B cell (primary cell): ENCODE results near the gene RHOT1. TPM values are rescaled to one million over a fixed set of nuclear protein-coding genes. Genes with fewer than 3 reads are reported as not detected.

Experiments used
- ATAC-seq: fragments of 200-7000 bp; cut with Tn5 transposase; one replicate; pipeline ENCODE4 v1.10.0; 2021; ENCODE audit warnings: low read depth, mild to moderate bottlenecking, moderate number of reproducible peaks, moderate library complexity
- CTCF ChIA-PET: fragments of 350-600 bp; sonication (Branson Sonifier 250); formaldehyde crosslinking; loops from one replicate; lab custom pipeline; 2021; ENCODE audit warnings: antibody characterized with exemption, inconsistent platforms; lab: Charles Lee
- POLR2A ChIA-PET: fragments of 350-600 bp; sonication (Branson Sonifier 250); formaldehyde crosslinking; loops from one replicate; lab custom pipeline; 2021; ENCODE audit warnings: antibody characterized with exemption; lab: Charles Lee
- DNase-seq: peaks from one replicate; pipeline ENCODE4 v3.0.0; 2013
- H2AFZ ChIP-seq: 2 replicates; pipeline ENCODE4 v1.6.1; 2012; ENCODE audit warnings: mild to moderate bottlenecking, low read depth, low read length; ENCODE audit not compliant: insufficient read depth, poor library complexity, severe bottlenecking
- H3K27ac ChIP-seq, 2 donors: 1 replicate in 1 of 2; 2 replicates in 1 of 2; pipeline ENCODE4 v1.5.1; 2012 to 2013; ENCODE audit warnings: low read length in 2 of 2, mild to moderate bottlenecking in 2 of 2, moderate library complexity in 1 of 2
- H3K27me3 ChIP-seq, 4 experiments: fragments of 200-600 bp in 1 of 4; sonication (generic) in 1 of 4; replicated peaks in 1 of 4; 1 replicate in 2 of 4; 2 replicates in 2 of 4; pipeline versions ENCODE4 v1.6.1 to v1.7.0; 2013 to 2016; ENCODE audit warnings: low read length in 3 of 4, mild to moderate bottlenecking in 2 of 4, mixed read lengths in 1 of 4, moderate library complexity in 1 of 4; ENCODE audit not compliant: insufficient read depth in 4 of 4, control insufficient read depth in 3 of 4; ENCODE audit errors: control extremely low read depth in 1 of 4
- H3K36me3 ChIP-seq, 2 experiments: replicated peaks in 1 of 2; 1 replicate in 1 of 2; 2 replicates in 1 of 2; pipeline versions ENCODE4 v1.6.1 to v1.7.1; 2013; ENCODE audit warnings: low read length in 1 of 2; ENCODE audit not compliant: insufficient read depth in 2 of 2, control insufficient read depth in 1 of 2; ENCODE audit errors: control extremely low read depth in 1 of 2, extremely low read depth in 1 of 2
- H3K4me1 ChIP-seq, 2 donors: fragments of 200-600 bp in 1 of 2; sonication (generic) in 1 of 2; 1 replicate in 1 of 2; 2 replicates in 1 of 2; pipeline versions ENCODE4 v1.5.1 to v1.6.1; 2013 to 2017; ENCODE audit warnings: low read length in 2 of 2; ENCODE audit not compliant: control insufficient read depth in 2 of 2, insufficient read depth in 2 of 2
- H3K4me2 ChIP-seq: replicated peaks from 2 replicates; pipeline ENCODE3; 2012; ENCODE audit warnings: mild to moderate bottlenecking, low read depth, low read length; ENCODE audit not compliant: poor library complexity, severe bottlenecking
- H3K4me3 ChIP-seq, 5 experiments: fragments of 200-600 bp in 1 of 5; sonication (generic) in 1 of 5; 1 replicate in 3 of 5; 2 replicates in 2 of 5; pipeline versions ENCODE4 v1.5.1 to v1.7.0; 2011 to 2016; ENCODE audit warnings: low read length in 4 of 5, mild to moderate bottlenecking in 4 of 5, low read depth in 2 of 5, control low read depth in 1 of 5, moderate library complexity in 1 of 5; ENCODE audit not compliant: insufficient read depth in 1 of 5; ENCODE audit errors: control extremely low read depth in 1 of 5, extremely low read depth in 1 of 5
- H3K79me2 ChIP-seq: fragments of 200-600 bp; sonication (generic); one replicate; pipeline ENCODE4 v1.6.0; 2016; ENCODE audit warnings: low read length; ENCODE audit not compliant: control insufficient read depth, insufficient read depth
- H3K9ac ChIP-seq: fragments of 200-600 bp; sonication (generic); 2 replicates; pipeline ENCODE4 v1.6.1; 2017; ENCODE audit warnings: mild to moderate bottlenecking, low read length, moderate library complexity
- H3K9me3 ChIP-seq, 3 donors: one replicate each; pipeline versions ENCODE4 v1.6.1 to v1.7.1; 2013; ENCODE audit warnings: low read length in 2 of 3; ENCODE audit not compliant: control insufficient read depth in 2 of 3, insufficient read depth in 1 of 3; ENCODE audit errors: control extremely low read depth in 1 of 3
- H4K20me1 ChIP-seq: 2 replicates; pipeline ENCODE4 v1.6.0; 2012; ENCODE audit warnings: mild to moderate bottlenecking, low read length; ENCODE audit not compliant: insufficient read depth, control insufficient read depth, poor library complexity, severe bottlenecking
- H3K27ac Mint-ChIP-seq: one replicate; pipeline ENCODE4 v1.8.0; 2021; ENCODE audit warnings: mixed read lengths
- H3K27me3 Mint-ChIP-seq: one replicate; pipeline ENCODE4 v1.8.0; 2021; ENCODE audit warnings: mixed read lengths
- H3K4me1 Mint-ChIP-seq: one replicate; pipeline ENCODE4 v1.8.0; 2021; ENCODE audit warnings: mixed read lengths
- H3K4me3 Mint-ChIP-seq: one replicate; pipeline ENCODE4 v1.8.0; 2021; ENCODE audit warnings: mixed read lengths
- H3K9me3 Mint-ChIP-seq: one replicate; pipeline ENCODE4 v1.8.0; 2022; ENCODE audit warnings: mixed read lengths; ENCODE audit not compliant: insufficient read depth
- CTCF ChIP-seq: fragments of 200-600 bp; IDR thresholded peaks from one replicate; pipeline ENCODE4 v1.8.0; 2022; ENCODE audit warnings: antibody characterized with exemption, mild to moderate bottlenecking
- EZH2 ChIP-seq: IDR thresholded peaks from 2 replicates; pipeline ENCODE4 v1.6.1; 2012; ENCODE audit warnings: borderline replicate concordance, low read depth, mild to moderate bottlenecking, moderate library complexity, low read length; ENCODE audit not compliant: insufficient read depth, poor library complexity, severe bottlenecking
- WGBS: methylation state at CpG from one replicate; pipeline ENCODE4 v1.1.5; 2013; ENCODE audit warnings: missing lambda C conversion rate; ENCODE audit not compliant: insufficient coverage; 5-methylcytosine and 5-hydroxymethylcytosine counted together
- intact Hi-C: fragments of 100-400 bp; cut with micrococcal nuclease; formaldehyde crosslinking; loops from one replicate; pipeline ENCODE4 v1.10.0; 2022
- polyA plus RNA-seq: library from polyadenylated mRNA; depleted of rRNA; stranded (reverse); fragments of >200 nt; gene quantifications from 2 replicates; pipeline ENCODE4 v1.2.3, GENCODE V29; 2012
- small RNA-seq: library from RNA; depleted of rRNA; stranded (forward); fragments of <200 nt; gene quantifications from one replicate; pipeline ENCODE3, GENCODE V24; 2012; ENCODE audit warnings: low replicate concordance, low read depth; ENCODE audit not compliant: insufficient read length
- total RNA-seq, 2 donors: library from RNA; stranded (reverse); fragments of 120-200 nt in 1 of 2; gene quantifications; 1 replicate in 1 of 2; 2 replicates in 1 of 2; pipeline versions ENCODE4 v1.2.3 to v1.2.4, GENCODE V29; 2013 to 2022

The RHOT1 gene
- total and polyA plus RNA-seq, 2 donors (not counting 1 experiment from before 2014, with no cell fraction given): 24.6 to 24.7 TPM

- intact Hi-C loops: no loop called here
- no peak overlapping the region for H3K27ac ChIP-seq
- peaks cover 0 to 30% (median 17%) of the 10 kb centered on the region in 4 experiments for H3K27me3 ChIP-seq
- no peaks in the 10 kb centered on the region for H4K20me1 ChIP-seq
- ChIA-PET CTCF (no interaction called here), POLR2A (no interaction called here)
- H3K4me1 ChIP-seq: peaks cover 5 to 7% of the 10 kb centered on the region in 2 donors
- 96% methylated on average over 4 of the region's 5 CpGs for WGBS
- no peak overlapping the region for H2AFZ ChIP-seq
- no peak overlapping the region for H3K4me2 ChIP-seq
- no peak overlapping the region for H3K27ac Mint-ChIP-seq
- H3K4me1 Mint-ChIP-seq: peaks cover 6% of the 10 kb centered on the region
- peaks cover 46% of the 10 kb centered on the region for H3K27me3 Mint-ChIP-seq
- no peak for ATAC-seq
- no peaks in the 10 kb centered on the region for H3K36me3 ChIP-seq
- DNase-seq: no peak
- H3K79me2 ChIP-seq: no peaks in the 10 kb centered on the region
- no peak overlapping the region for H3K4me3 Mint-ChIP-seq
- TF ChIP-seq CTCF: no peak
- TF ChIP-seq EZH2: no peak
- H3K9me3 Mint-ChIP-seq: no peaks in the 10 kb centered on the region
- H3K9me3 ChIP-seq: no peaks in the 10 kb centered on the region
- no peak overlapping the region for H3K9ac ChIP-seq
- H3K4me3 ChIP-seq: no peak overlapping the region
These were observed 131.8 kb downstream of the RHOT1 start for GRCh38 chr17:32274101-32274500.

- no peak overlapping the region for H3K27ac Mint-ChIP-seq
- Histone ChIP-seq H3K27me3 (peaks cover 0 to 26% (median 14%) of the 10 kb centered on the region in 4 experiments), H3K4me2 (no peak overlapping the region), H3K36me3 (no peaks in the 10 kb centered on the region), H3K9ac (no peak overlapping the region), H3K9me3 (no peaks in the 10 kb centered on the region), H2AFZ (no peak overlapping the region), H3K4me1 (peaks cover 5 to 7% of the 10 kb centered on the region in 2 donors), H3K79me2 (no peaks in the 10 kb centered on the region), H4K20me1 (no peaks in the 10 kb centered on the region), H3K4me3 (no peak overlapping the region), H3K27ac (no peak overlapping the region)
- no peak for DNase-seq
- H3K4me3 Mint-ChIP-seq: no peak overlapping the region
- no peak for TF ChIP-seq EZH2
- H3K9me3 Mint-ChIP-seq: no peaks in the 10 kb centered on the region
- 93% methylated on average over 5 of the region's 6 CpGs for WGBS
- POLR2A ChIA-PET: no interaction called here
- no peak for ATAC-seq
- CTCF ChIA-PET: no interaction called here
- H3K4me1 Mint-ChIP-seq: peaks cover 6% of the 10 kb centered on the region
- intact Hi-C loops: no loop called here
- peaks cover 41% of the 10 kb centered on the region for H3K27me3 Mint-ChIP-seq
These were observed 132.3 kb downstream of the RHOT1 start for GRCh38 chr17:32274643-32275042.

Small RNA genes within 50 kb of the gene (small RNA-seq; reads per million reads assigned to genes)
- gene UBL5P2: not detected

Other genes starting within 250 kb of the RHOT1 start
- 109 and 115 TPM in 2 replicates for gene UTP6, start 240.8 kb upstream of the RHOT1 start, total RNA-seq
- gene UTP6, start 240.8 kb upstream of the RHOT1 start, polyA plus RNA-seq: 32.5 and 47.0 TPM in 2 replicates
- gene SUZ12, start 205.5 kb upstream of the RHOT1 start, total RNA-seq: 34.6 and 37.6 TPM in 2 replicates
- 13.2 and 18.7 TPM in 2 replicates for gene SUZ12, start 205.5 kb upstream of the RHOT1 start, polyA plus RNA-seq
- gene LRRC37B, start 135.1 kb upstream of the RHOT1 start, total RNA-seq: 40.6 and 46.7 TPM in 2 replicates
- gene LRRC37B, start 135.1 kb upstream of the RHOT1 start, polyA plus RNA-seq: 16.3 and 22.7 TPM in 2 replicates
- gene RHBDL3, start 123.3 kb downstream of the RHOT1 start, total RNA-seq: not detected in 2 replicates
- not detected in 2 replicates for gene RHBDL3, start 123.3 kb downstream of the RHOT1 start, polyA plus RNA-seq
- gene C17orf75, start 199.7 kb downstream of the RHOT1 start, total RNA-seq: 24.5 and 25.3 TPM in 2 replicates
- 11.3 and 13.4 TPM in 2 replicates for gene C17orf75, start 199.7 kb downstream of the RHOT1 start, polyA plus RNA-seq
- gene ZNF207, start 207.7 kb downstream of the RHOT1 start, total RNA-seq: 314 and 332 TPM in 2 replicates
- 135 and 231 TPM in 2 replicates for gene ZNF207, start 207.7 kb downstream of the RHOT1 start, polyA plus RNA-seq